GM12878 (cell line): Measurements from ENCODE around the gene L3MBTL1. TPM values are rescaled to one million over a fixed set of nuclear protein-coding genes. Genes with fewer than 3 reads are reported as not detected.

ENCODE experiments used
- ATAC-seq: fragments of 200-7000 bp; cut with Tn5 transposase; 3 replicates; pipeline ENCODE4 v1.9.1; 2020; ENCODE audit warnings: mild to moderate bottlenecking, moderate library complexity
- BruUV-seq: library from RNA; stranded (reverse); fragments of 400-500 nt; replicated peaks from 2 replicates; lab custom pipeline; 2021; lab: Mats Ljungman, UMichigan
- CTCF ChIA-PET: fragments of 300-600 bp; sonication (Branson Sonifier 250); formaldehyde crosslinking; extraction: SDS; loops from one replicate; lab custom pipeline; 2021; ENCODE audit warnings: inconsistent platforms; lab: Yijun Ruan, JAX
- POLR2A ChIA-PET: fragments of 350-600 bp; formaldehyde crosslinking; extraction: SDS; loops from one replicate; lab custom pipeline; 2021; ENCODE audit warnings: inconsistent platforms; lab: Charles Lee
- RAD21 ChIA-PET: fragments of 300-600 bp; sonication (Branson Sonifier 250); formaldehyde crosslinking; loops from one replicate; lab custom pipeline; 2023; ENCODE audit warnings: antibody characterized with exemption; ENCODE audit not compliant: unreplicated experiment; lab: Charles Lee
- SMC1A ChIA-PET: fragments of 300-600 bp; sonication (Branson Sonifier 250); formaldehyde crosslinking; loops from one replicate; lab custom pipeline; 2023; ENCODE audit not compliant: unreplicated experiment, uncharacterized antibody; lab: Charles Lee
- DNase-seq: peaks from one replicate; pipeline ENCODE4 v3.0.0-alpha.2; 2011; ENCODE audit warnings: low read depth, low spot score
- FAIRE-seq: peaks from 3 replicates; lab custom pipeline; 2011; peaks lifted over from hg19 to GRCh38; lab: Jason Lieb, UNC
- H2AFZ ChIP-seq: 2 replicates; pipeline ENCODE4 v1.6.0; 2011; ENCODE audit warnings: low read depth, low read length, control low read depth; ENCODE audit not compliant: control insufficient read depth
- H3K27ac ChIP-seq: 2 replicates; pipeline ENCODE4 v1.5.1; 2011; ENCODE audit warnings: control low read depth; ENCODE audit not compliant: control insufficient read depth, insufficient read depth
- H3K27me3 ChIP-seq, 2 experiments: replicated peaks in 1 of 2; 2 replicates each; pipeline versions ENCODE4 v1.6.0 to v1.6.1; 2011; ENCODE audit warnings: low read length in 1 of 2; ENCODE audit not compliant: control insufficient read depth in 2 of 2, insufficient read depth in 2 of 2
- H3K36me3 ChIP-seq, 2 experiments: 2 replicates each; pipeline ENCODE4 v1.5.1; 2011; ENCODE audit warnings: low read length in 1 of 2; ENCODE audit not compliant: control insufficient read depth in 2 of 2, insufficient read depth in 2 of 2
- H3K4me1 ChIP-seq: 2 replicates; pipeline ENCODE4 v1.6.1; 2011; ENCODE audit warnings: mild to moderate bottlenecking, low read length, moderate library complexity, mixed read lengths; ENCODE audit not compliant: control insufficient read depth, insufficient read depth
- H3K4me2 ChIP-seq: 2 replicates; pipeline ENCODE4 v1.6.0; 2011; ENCODE audit warnings: control low read depth; ENCODE audit not compliant: control insufficient read depth, insufficient read depth
- H3K4me3 ChIP-seq: fragments of 200-600 bp; sonication (generic); 2 replicates; pipeline ENCODE4 v1.5.1; 2016
- H3K79me2 ChIP-seq: 2 replicates; pipeline ENCODE4 v1.6.0; 2011; ENCODE audit warnings: low read length; ENCODE audit not compliant: control insufficient read depth, insufficient read depth
- H3K9ac ChIP-seq: 2 replicates; pipeline ENCODE4 v1.8.0; 2011; ENCODE audit warnings: low read length, control low read depth, mixed read lengths; ENCODE audit not compliant: control insufficient read depth, insufficient read depth
- H3K9me3 ChIP-seq: replicated peaks from 3 replicates; pipeline ENCODE4 v1.5.1; 2011; ENCODE audit warnings: mild to moderate bottlenecking, low read length; ENCODE audit not compliant: control insufficient read depth, insufficient read depth
- H4K20me1 ChIP-seq: 2 replicates; pipeline ENCODE4 v1.6.0; 2011; ENCODE audit not compliant: control insufficient read depth, insufficient read depth
- ATF7 ChIP-seq: fragments of 450-650 bp; IDR thresholded peaks from 2 replicates; pipeline ENCODE4 v1.6.1; 2016; ENCODE audit warnings: low read depth, mild to moderate bottlenecking
- FOS ChIP-seq: IDR thresholded peaks from 3 replicates; pipeline ENCODE4 v1.6.1; 2011; ENCODE audit warnings: borderline replicate concordance; ENCODE audit not compliant: insufficient read length; ENCODE audit errors: extremely low read depth
- SIX5 ChIP-seq: IDR thresholded peaks from 2 replicates; pipeline ENCODE4 v1.6.1; 2011; ENCODE audit warnings: mild to moderate bottlenecking, low read depth, low read length, moderate library complexity; ENCODE audit not compliant: severe bottlenecking
- TCF7 ChIP-seq: IDR thresholded peaks from 2 replicates; pipeline ENCODE4 v1.6.1; 2014; ENCODE audit warnings: antibody characterized with exemption, borderline replicate concordance
- ZNF274 ChIP-seq: IDR thresholded peaks from one replicate; pipeline ENCODE4 v1.8.0; 2011; ENCODE audit not compliant: insufficient read length, insufficient read depth
- ZNF384 ChIP-seq: IDR thresholded peaks from 2 replicates; pipeline ENCODE4 v1.6.1; 2012; ENCODE audit warnings: low read depth, mild to moderate bottlenecking, low read length, improper control_type of control experiment, borderline replicate concordance
- WGBS: methylation state at CpG from one replicate; pipeline ENCODE4 v1.1.6; 2016; ENCODE audit warnings: low lambda C conversion rate; ENCODE audit not compliant: insufficient replicate concordance, insufficient coverage; ENCODE audit errors: missing lambda C conversion rate; 5-methylcytosine and 5-hydroxymethylcytosine counted together
- in situ Hi-C: fragments of 300-500 bp; cut with MboI; formaldehyde crosslinking; loops from 9 replicates; pipeline ENCODE4 v1.14.3; 2018; ENCODE audit warnings: mixed read lengths
- intact Hi-C: fragments of 100-400 bp; cut with micrococcal nuclease; formaldehyde crosslinking; loops from one replicate; pipeline ENCODE4 v1.14.2; 2022; ENCODE audit not compliant: unreplicated experiment
- polyA plus RNA-seq, 11 experiments: library from polyadenylated mRNA; depleted of rRNA in 4 of 11; unstranded in 6 of 11; stranded (reverse) in 5 of 11; fragments of >200 nt; fragmentation: Nextera tagmentation in 4 of 11; fragmentation: Illumina TruSeq in 1 of 11; extraction: Ambion mirVana in 4 of 11; extraction: Trizol in 1 of 11; gene quantifications; 1 replicate in 1 of 11; 2 replicates in 10 of 11; pipeline versions ENCODE4 v1.2.1 to v1.2.3, GENCODE V29; 2011 to 2016; ENCODE audit warnings: inconsistent platforms in 2 of 11, missing spikeins in 2 of 11, low read depth in 1 of 11
- total RNA-seq, 4 experiments: library from RNA; depleted of rRNA in 3 of 4; stranded (reverse); fragments of >200 nt in 3 of 4; fragmentation: Illumina TruSeq in 1 of 4; extraction: Trizol in 1 of 4; gene quantifications; 2 replicates each; pipeline versions ENCODE4 v1.2.1 to v1.2.3, GENCODE V29; 2013 to 2021
- TF ChIP-seq, protein P1 (sequence below): fragments of 450-650 bp; IDR thresholded peaks from 2 replicates; pipeline ENCODE4 v1.6.1; 2018; ENCODE audit warnings: borderline replicate concordance, mild to moderate bottlenecking; ENCODE audit not compliant: partially characterized antibody
- TF ChIP-seq, protein P2 (sequence below): IDR thresholded peaks from 2 replicates; pipeline ENCODE4 v1.6.1; 2011; ENCODE audit warnings: low read depth, low read length, improper control_type of control experiment, borderline replicate concordance
- TF ChIP-seq, protein P3 (sequence below): fragments of 450-650 bp; conservative IDR thresholded peaks from 2 replicates; pipeline ENCODE4 v1.6.1; 2017; ENCODE audit warnings: mild to moderate bottlenecking, moderate library complexity
- TF ChIP-seq, protein P4 (sequence below): fragments of 450-650 bp; IDR thresholded peaks from 2 replicates; pipeline ENCODE4 v1.6.1; 2017; ENCODE audit warnings: mild to moderate bottlenecking, moderate library complexity

L3MBTL1 gene
- total and polyA plus RNA-seq, 10 of the 15 experiments (the other 5 are each of a cell fraction or from before 2014, with no cell fraction given) = 0.56 to 6.6 (median 3.9) TPM

DNA sequence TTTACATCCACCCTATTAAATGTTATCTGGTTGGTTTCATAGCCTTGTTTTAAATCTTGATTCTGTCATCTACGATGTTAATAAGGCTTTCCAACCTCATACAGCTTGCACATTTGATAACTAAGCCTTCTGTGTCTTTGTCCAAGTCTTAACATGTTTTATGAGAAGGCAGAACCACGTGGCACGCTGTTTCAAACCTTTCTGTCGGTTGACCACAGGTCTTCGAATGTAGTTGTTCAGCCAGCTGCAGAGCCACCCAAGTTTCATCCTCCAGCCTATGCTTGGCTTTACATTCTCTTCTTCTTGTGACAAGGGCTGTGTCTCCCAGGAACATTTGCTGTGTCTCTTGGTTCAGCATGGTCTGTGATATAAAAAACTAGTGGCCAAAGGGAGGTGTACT, 35.6 kb downstream of the L3MBTL1 start:
- H3K9me3 ChIP-seq = no peaks in the 10 kb centered on the region
- SMC1A ChIA-PET = interaction anchor here (1.9 kb wide), 1 partner anchor 149 kb away, joined by 5 read pairs; no protein-coding TSS in a partner anchor
- POLR2A ChIA-PET = no interaction called here
- no peaks in the 10 kb centered on the region for H4K20me1 ChIP-seq
- TF ChIP-seq, protein P1, sequence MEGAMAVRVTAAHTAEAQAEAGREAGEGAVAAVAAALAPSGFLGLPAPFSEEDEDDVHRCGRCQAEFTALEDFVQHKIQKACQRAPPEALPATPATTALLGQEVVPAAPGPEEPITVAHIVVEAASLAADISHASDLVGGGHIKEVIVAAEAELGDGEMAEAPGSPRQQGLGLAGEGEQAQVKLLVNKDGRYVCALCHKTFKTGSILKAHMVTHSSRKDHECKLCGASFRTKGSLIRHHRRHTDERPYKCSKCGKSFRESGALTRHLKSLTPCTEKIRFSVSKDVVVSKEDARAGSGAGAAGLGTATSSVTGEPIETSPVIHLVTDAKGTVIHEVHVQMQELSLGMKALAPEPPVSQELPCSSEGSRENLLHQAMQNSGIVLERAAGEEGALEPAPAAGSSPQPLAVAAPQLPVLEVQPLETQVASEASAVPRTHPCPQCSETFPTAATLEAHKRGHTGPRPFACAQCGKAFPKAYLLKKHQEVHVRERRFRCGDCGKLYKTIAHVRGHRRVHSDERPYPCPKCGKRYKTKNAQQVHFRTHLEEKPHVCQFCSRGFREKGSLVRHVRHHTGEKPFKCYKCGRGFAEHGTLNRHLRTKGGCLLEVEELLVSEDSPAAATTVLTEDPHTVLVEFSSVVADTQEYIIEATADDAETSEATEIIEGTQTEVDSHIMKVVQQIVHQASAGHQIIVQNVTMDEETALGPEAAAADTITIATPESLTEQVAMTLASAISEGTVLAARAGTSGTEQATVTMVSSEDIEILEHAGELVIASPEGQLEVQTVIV = no peak
- TF ChIP-seq ZNF274 = no peak
- no peak for TF ChIP-seq TCF7
- TF ChIP-seq, protein P2, sequence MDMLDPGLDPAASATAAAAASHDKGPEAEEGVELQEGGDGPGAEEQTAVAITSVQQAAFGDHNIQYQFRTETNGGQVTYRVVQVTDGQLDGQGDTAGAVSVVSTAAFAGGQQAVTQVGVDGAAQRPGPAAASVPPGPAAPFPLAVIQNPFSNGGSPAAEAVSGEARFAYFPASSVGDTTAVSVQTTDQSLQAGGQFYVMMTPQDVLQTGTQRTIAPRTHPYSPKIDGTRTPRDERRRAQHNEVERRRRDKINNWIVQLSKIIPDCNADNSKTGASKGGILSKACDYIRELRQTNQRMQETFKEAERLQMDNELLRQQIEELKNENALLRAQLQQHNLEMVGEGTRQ = no peak
- TF ChIP-seq, protein P3, sequence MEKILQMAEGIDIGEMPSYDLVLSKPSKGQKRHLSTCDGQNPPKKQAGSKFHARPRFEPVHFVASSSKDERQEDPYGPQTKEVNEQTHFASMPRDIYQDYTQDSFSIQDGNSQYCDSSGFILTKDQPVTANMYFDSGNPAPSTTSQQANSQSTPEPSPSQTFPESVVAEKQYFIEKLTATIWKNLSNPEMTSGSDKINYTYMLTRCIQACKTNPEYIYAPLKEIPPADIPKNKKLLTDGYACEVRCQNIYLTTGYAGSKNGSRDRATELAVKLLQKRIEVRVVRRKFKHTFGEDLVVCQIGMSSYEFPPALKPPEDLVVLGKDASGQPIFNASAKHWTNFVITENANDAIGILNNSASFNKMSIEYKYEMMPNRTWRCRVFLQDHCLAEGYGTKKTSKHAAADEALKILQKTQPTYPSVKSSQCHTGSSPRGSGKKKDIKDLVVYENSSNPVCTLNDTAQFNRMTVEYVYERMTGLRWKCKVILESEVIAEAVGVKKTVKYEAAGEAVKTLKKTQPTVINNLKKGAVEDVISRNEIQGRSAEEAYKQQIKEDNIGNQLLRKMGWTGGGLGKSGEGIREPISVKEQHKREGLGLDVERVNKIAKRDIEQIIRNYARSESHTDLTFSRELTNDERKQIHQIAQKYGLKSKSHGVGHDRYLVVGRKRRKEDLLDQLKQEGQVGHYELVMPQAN = no peak
- TF ChIP-seq ZNF384 = no peak
- no peak for TF ChIP-seq SIX5
- TF ChIP-seq, protein P4, sequence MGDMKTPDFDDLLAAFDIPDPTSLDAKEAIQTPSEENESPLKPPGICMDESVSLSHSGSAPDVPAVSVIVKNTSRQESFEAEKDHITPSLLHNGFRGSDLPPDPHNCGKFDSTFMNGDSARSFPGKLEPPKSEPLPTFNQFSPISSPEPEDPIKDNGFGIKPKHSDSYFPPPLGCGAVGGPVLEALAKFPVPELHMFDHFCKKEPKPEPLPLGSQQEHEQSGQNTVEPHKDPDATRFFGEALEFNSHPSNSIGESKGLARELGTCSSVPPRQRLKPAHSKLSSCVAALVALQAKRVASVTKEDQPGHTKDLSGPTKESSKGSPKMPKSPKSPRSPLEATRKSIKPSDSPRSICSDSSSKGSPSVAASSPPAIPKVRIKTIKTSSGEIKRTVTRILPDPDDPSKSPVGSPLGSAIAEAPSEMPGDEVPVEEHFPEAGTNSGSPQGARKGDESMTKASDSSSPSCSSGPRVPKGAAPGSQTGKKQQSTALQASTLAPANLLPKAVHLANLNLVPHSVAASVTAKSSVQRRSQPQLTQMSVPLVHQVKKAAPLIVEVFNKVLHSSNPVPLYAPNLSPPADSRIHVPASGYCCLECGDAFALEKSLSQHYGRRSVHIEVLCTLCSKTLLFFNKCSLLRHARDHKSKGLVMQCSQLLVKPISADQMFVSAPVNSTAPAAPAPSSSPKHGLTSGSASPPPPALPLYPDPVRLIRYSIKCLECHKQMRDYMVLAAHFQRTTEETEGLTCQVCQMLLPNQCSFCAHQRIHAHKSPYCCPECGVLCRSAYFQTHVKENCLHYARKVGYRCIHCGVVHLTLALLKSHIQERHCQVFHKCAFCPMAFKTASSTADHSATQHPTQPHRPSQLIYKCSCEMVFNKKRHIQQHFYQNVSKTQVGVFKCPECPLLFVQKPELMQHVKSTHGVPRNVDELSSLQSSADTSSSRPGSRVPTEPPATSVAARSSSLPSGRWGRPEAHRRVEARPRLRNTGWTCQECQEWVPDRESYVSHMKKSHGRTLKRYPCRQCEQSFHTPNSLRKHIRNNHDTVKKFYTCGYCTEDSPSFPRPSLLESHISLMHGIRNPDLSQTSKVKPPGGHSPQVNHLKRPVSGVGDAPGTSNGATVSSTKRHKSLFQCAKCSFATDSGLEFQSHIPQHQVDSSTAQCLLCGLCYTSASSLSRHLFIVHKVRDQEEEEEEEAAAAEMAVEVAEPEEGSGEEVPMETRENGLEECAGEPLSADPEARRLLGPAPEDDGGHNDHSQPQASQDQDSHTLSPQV = no peak
- TF ChIP-seq ATF7 = no peak
- no peak for TF ChIP-seq FOS
- intact Hi-C loops = no loop called here
- H3K36me3 ChIP-seq = no peaks in the 10 kb centered on the region; a peak in 1 of 4 replicates
- DNase-seq (no peak), FAIRE-seq (no peak), ATAC-seq (no peak)
- CTCF ChIA-PET = interaction anchor here (0.7 kb wide), 1 partner anchor 26 kb away, joined by 5 read pairs; no protein-coding TSS in a partner anchor
- no peak overlapping the region for H3K4me3 ChIP-seq
- no TSS peak for BruUV-seq
- H3K9ac ChIP-seq = no peak overlapping the region
- no peak overlapping the region for H3K27ac ChIP-seq
- H3K4me2 ChIP-seq = no peak overlapping the region
- no peaks in the 10 kb centered on the region for H3K79me2 ChIP-seq
- 56% methylated on average over 5 of the region's 5 CpGs for whole genome bisulfite sequencing
- H3K27me3 ChIP-seq = no peaks in the 10 kb centered on the region; a peak in 1 of 4 replicates
- in situ Hi-C loops = no loop called here
- H2AFZ ChIP-seq = no peak overlapping the region
- RAD21 ChIA-PET = no interaction called here
- H3K4me1 ChIP-seq = no peaks in the 10 kb centered on the region
